Activated CD4-positive, CD25-positive, alpha-beta regulatory T cell treated with anti-CD3 and anti-CD28 coated beads, Interleukin-2, amount 50 U/mL, for 72 hours (primary cell): ENCODE results near the gene XYLT1.

Source experiments
- DNase-seq: peaks from one replicate; pipeline ENCODE4 v3.0.0; 2021

Gene XYLT1

GRCh38 chr16:17130733-17131132, 340.0 kb downstream of the XYLT1 start:
- DNase-seq = no peak

GRCh38 chr16:17129971-17130370, 340.8 kb downstream of the XYLT1 start:
- DNase-seq = no peak

GRCh38 chr16:17128791-17129190, 342.0 kb downstream of the XYLT1 start:
- DNase-seq = no peak

- DNase-seq = no peak
Measured at GRCh38 chr16:17126156-17126555, 344.6 kb downstream of the XYLT1 start.

- no peak for DNase-seq
Measured at GRCh38 chr16:17125671-17126070, 345.1 kb downstream of the XYLT1 start.

GRCh38 chr16:17117906-17118577, 352.7 kb downstream of the XYLT1 start:
- DNase-seq = no peak

- no peak for DNase-seq
Measured at GRCh38 chr16:17116595-17117322, 354.0 kb downstream of the XYLT1 start.

GRCh38 chr16:17109413-17109812, 361.3 kb downstream of the XYLT1 start:
- DNase-seq = no peak

- no peak for DNase-seq
Measured at GRCh38 chr16:17108596-17108995, 362.2 kb downstream of the XYLT1 start.

- no peak for DNase-seq
Measured at GRCh38 chr16:17107450-17107849, 363.3 kb downstream of the XYLT1 start.

- DNase-seq = no peak
Measured at GRCh38 chr16:17106243-17106791, 364.4 kb downstream of the XYLT1 start.

- DNase-seq = no peak
Measured at GRCh38 chr16:17105239-17105797, 365.4 kb downstream of the XYLT1 start.

- no peak for DNase-seq
Measured at GRCh38 chr16:17104654-17105053, 366.1 kb downstream of the XYLT1 start.

GRCh38 chr16:17103216-17103615, 367.5 kb downstream of the XYLT1 start:
- no peak for DNase-seq

GRCh38 chr16:17101646-17102045, 369.1 kb downstream of the XYLT1 start:
- DNase-seq = no peak

- DNase-seq = no peak
Measured at GRCh38 chr16:17098685-17099084, 372.1 kb downstream of the XYLT1 start.

- DNase-seq = no peak
Measured at GRCh38 chr16:17084130-17084529, 386.6 kb downstream of the XYLT1 start.

- no peak for DNase-seq
Measured at GRCh38 chr16:17083628-17084027, 387.1 kb downstream of the XYLT1 start.

GRCh38 chr16:17082095-17082882, 388.5 kb downstream of the XYLT1 start:
- no peak for DNase-seq

GRCh38 chr16:17080105-17080504, 390.7 kb downstream of the XYLT1 start:
- no peak for DNase-seq

GRCh38 chr16:17078931-17079631, 391.7 kb downstream of the XYLT1 start:
- DNase-seq = no peak

GRCh38 chr16:17076818-17077498, 393.8 kb downstream of the XYLT1 start:
- no peak for DNase-seq
